ENCODE results near the gene RBM28.

GRCh38 chr7:128274884-128275603, 68.7 kb downstream of the RBM28 start:
- TF ChIP-seq CTCF (IDR thresholded peaks at IDR 0.05 in 2 of 3, conservative IDR thresholded peaks at IDR 0.05 in 1 of 3; ENCODE audit: control insufficient read depth in 2 of 3, extremely low read depth in 1 of 3, insufficient read depth in 1 of 3, low read depth in 3 of 3, low read length in 3 of 3) (no peak), POLR2AphosphoS5 (IDR thresholded peaks at IDR 0.05; ENCODE audit: low read length) (no peak), EGR1 (IDR thresholded peaks at IDR 0.05; ENCODE audit: borderline replicate concordance in 1 of 2, low read depth in 2 of 2, low read length in 2 of 2) (no peak), EZH2 (IDR thresholded peaks at IDR 0.05; ENCODE audit: borderline replicate concordance, control insufficient read depth, low read depth, low read length) (no peak), TCF3 (IDR thresholded peaks at IDR 0.05; ENCODE audit: borderline replicate concordance, insufficient read depth, low read depth, low read length) (no peak), POLR2A (IDR thresholded peaks at IDR 0.05; ENCODE audit: low read depth, low read length) (no peak), ZNF274 (IDR thresholded peaks at IDR 0.05; ENCODE audit: insufficient read depth, insufficient read length) (no peak), SIX5 (IDR thresholded peaks at IDR 0.05; ENCODE audit: low read depth, low read length, severe bottlenecking) (no peak), REST (IDR thresholded peaks at IDR 0.05; ENCODE audit: low read depth, low read length) (no peak), TCF12 (IDR thresholded peaks at IDR 0.05; ENCODE audit: low read depth, low read length) (no peak), ATF3 (IDR thresholded peaks at IDR 0.05; ENCODE audit: borderline replicate concordance, extremely low read depth, low read depth, low read length) (no peak)
